Trophoblast cell (in vitro differentiated cells and primary cell): Measurements from ENCODE around the gene HOXA4.

Experiments used
- DNase-seq, 2 donors: peaks; one replicate each; pipeline ENCODE4 v3.0.0-alpha.2; 2016
- H2AFZ ChIP-seq: 2 replicates; pipeline ENCODE4 v1.6.1; 2013; ENCODE audit warnings: low read length, moderate library complexity, mild to moderate bottlenecking; ENCODE audit not compliant: insufficient read depth, poor library complexity
- H2AK5ac ChIP-seq: 2 replicates; pipeline ENCODE4 v1.6.1; 2013; ENCODE audit warnings: mild to moderate bottlenecking, low read length
- H2BK120ac ChIP-seq: 2 replicates; pipeline ENCODE4 v1.6.1; 2013; ENCODE audit warnings: low read length, mild to moderate bottlenecking, moderate library complexity; ENCODE audit not compliant: insufficient read depth, poor library complexity
- H2BK12ac ChIP-seq: 2 replicates; pipeline ENCODE4 v1.6.1; 2013; ENCODE audit warnings: mild to moderate bottlenecking, low read length, moderate library complexity
- H2BK5ac ChIP-seq: 2 replicates; pipeline ENCODE4 v1.6.1; 2013; ENCODE audit warnings: low read length, low read depth, moderate library complexity, mild to moderate bottlenecking; ENCODE audit not compliant: poor library complexity
- H3K14ac ChIP-seq: 2 replicates; pipeline ENCODE4 v1.6.1; 2013; ENCODE audit warnings: mild to moderate bottlenecking, low read length
- H3K18ac ChIP-seq: 2 replicates; pipeline ENCODE4 v1.6.1; 2013; ENCODE audit warnings: mild to moderate bottlenecking, low read length
- H3K23ac ChIP-seq: 2 replicates; pipeline ENCODE4 v1.6.1; 2013; ENCODE audit warnings: low read length
- H3K27ac ChIP-seq: 2 replicates; pipeline ENCODE4 v1.5.1; 2013; ENCODE audit warnings: low read depth, mild to moderate bottlenecking, inconsistent platforms, low read length, moderate library complexity
- H3K27me3 ChIP-seq: 2 replicates; pipeline ENCODE4 v1.6.1; 2013; ENCODE audit warnings: inconsistent platforms, mild to moderate bottlenecking, low read length, moderate library complexity; ENCODE audit not compliant: insufficient read depth
- H3K36me3 ChIP-seq, 2 experiments: 1 replicate in 1 of 2; 2 replicates in 1 of 2; pipeline ENCODE4 v1.6.1; 2013; ENCODE audit warnings: low read length in 2 of 2, mild to moderate bottlenecking in 2 of 2, moderate library complexity in 1 of 2; ENCODE audit not compliant: insufficient read depth in 2 of 2, control insufficient read depth in 1 of 2
- H3K4ac ChIP-seq: 2 replicates; pipeline ENCODE4 v1.6.1; 2013; ENCODE audit warnings: low read depth, mild to moderate bottlenecking, low read length, moderate library complexity
- H3K4me1 ChIP-seq, 2 experiments: 1 replicate in 1 of 2; 2 replicates in 1 of 2; pipeline ENCODE4 v1.6.1; 2013; ENCODE audit warnings: low read length in 2 of 2, mild to moderate bottlenecking in 2 of 2, moderate library complexity in 1 of 2; ENCODE audit not compliant: insufficient read depth in 2 of 2, control insufficient read depth in 1 of 2
- H3K4me2 ChIP-seq: 2 replicates; pipeline ENCODE4 v1.6.1; 2013; ENCODE audit warnings: inconsistent platforms, mild to moderate bottlenecking, low read length, moderate library complexity
- H3K4me3 ChIP-seq: 2 replicates; pipeline ENCODE4 v1.5.1; 2013; ENCODE audit warnings: mild to moderate bottlenecking, low read depth, low read length, inconsistent platforms
- H3K79me1 ChIP-seq: one replicate; pipeline ENCODE4 v1.6.1; 2013; ENCODE audit warnings: low read length
- H3K79me2 ChIP-seq: 2 replicates; pipeline ENCODE4 v1.6.1; 2013; ENCODE audit warnings: low read length, mild to moderate bottlenecking; ENCODE audit not compliant: control insufficient read depth, insufficient read depth, poor library complexity
- H3K9ac ChIP-seq: 2 replicates; pipeline ENCODE4 v1.6.1; 2013; ENCODE audit warnings: mild to moderate bottlenecking, low read length
- H3K9me3 ChIP-seq: 2 replicates; pipeline ENCODE4 v1.6.1; 2013; ENCODE audit warnings: low read depth, mild to moderate bottlenecking, control low read depth, inconsistent platforms, low read length; ENCODE audit not compliant: insufficient read depth
- H4K12ac ChIP-seq: 2 replicates; pipeline ENCODE4 v1.6.1; 2013; ENCODE audit warnings: low read depth, mild to moderate bottlenecking, low read length, moderate library complexity
- H4K8ac ChIP-seq: 2 replicates; pipeline ENCODE4 v1.6.1; 2013; ENCODE audit warnings: low read depth, mild to moderate bottlenecking, low read length, moderate library complexity
- H4K91ac ChIP-seq: one replicate; pipeline ENCODE4 v1.6.1; 2013; ENCODE audit warnings: low read depth, mild to moderate bottlenecking, low read length, moderate library complexity
- WGBS: extraction: QIAGEN DNeasy Blood & Tissue Kit; methylation state at CpG from one replicate; pipeline ENCODE4 v1.1.7; 2013; ENCODE audit warnings: missing lambda C conversion rate; ENCODE audit not compliant: insufficient read length, insufficient coverage; ENCODE audit errors: extremely low coverage; 5-methylcytosine and 5-hydroxymethylcytosine counted together

The HOXA4 gene

GRCh38 chr7:27107391-27108381 lies 22.9 kb downstream of the HOXA4 start:
- H4K8ac ChIP-seq = no peak overlapping the region
- H3K79me2 ChIP-seq = no peaks in the 10 kb centered on the region
- H2AK5ac ChIP-seq = no peak overlapping the region
- no peak overlapping the region for H4K12ac ChIP-seq
- no peak for DNase-seq
- peaks cover 83% of the 10 kb centered on the region for H3K27me3 ChIP-seq
- H3K4me3 ChIP-seq = no peak overlapping the region
- no peak overlapping the region for H3K4me2 ChIP-seq
- WGBS = no CpG with 5 or more reads among the region's 47 CpGs
- no peak overlapping the region for H3K9ac ChIP-seq
- H3K27ac ChIP-seq = no peak overlapping the region
- H3K79me1 ChIP-seq = no peaks in the 10 kb centered on the region
- no peak overlapping the region for H2BK120ac ChIP-seq
- no peak overlapping the region for H2BK12ac ChIP-seq
- H3K9me3 ChIP-seq = peaks cover 16% of the 10 kb centered on the region
- H3K4ac ChIP-seq = no peak overlapping the region
- H3K18ac ChIP-seq = no peak overlapping the region
- no peak overlapping the region for H2AFZ ChIP-seq
- no peaks in the 10 kb centered on the region for H3K36me3 ChIP-seq
- H3K14ac ChIP-seq = no peak overlapping the region
- no peak overlapping the region for H4K91ac ChIP-seq
- H3K4me1 ChIP-seq = peaks cover 5 to 7% of the 10 kb centered on the region in 2 experiments
- H3K23ac ChIP-seq = no peak overlapping the region
- H2BK5ac ChIP-seq = no peak overlapping the region

- no peak overlapping the region for H4K91ac ChIP-seq
- peaks cover 17% of the 10 kb centered on the region for H3K9me3 ChIP-seq
- H4K8ac ChIP-seq = no peak overlapping the region
- DNase-seq = no peak
- H2BK12ac ChIP-seq = no peak overlapping the region
- no peaks in the 10 kb centered on the region for H3K79me2 ChIP-seq
- no peak overlapping the region for H3K27ac ChIP-seq
- no CpG with 5 or more reads among the region's 14 CpGs for WGBS
- peaks cover 91% of the 10 kb centered on the region for H3K27me3 ChIP-seq
- H3K18ac ChIP-seq = no peak overlapping the region
- no peak overlapping the region for H3K4ac ChIP-seq
- H3K23ac ChIP-seq = no peak overlapping the region
- H3K9ac ChIP-seq = no peak overlapping the region
- no peak overlapping the region for H3K4me3 ChIP-seq
- H3K4me2 ChIP-seq = peak overlapping the region; percentile 23
- H2BK120ac ChIP-seq = no peak overlapping the region
- H3K36me3 ChIP-seq = no peaks in the 10 kb centered on the region
- H2BK5ac ChIP-seq = no peak overlapping the region
- H3K14ac ChIP-seq = no peak overlapping the region
- H4K12ac ChIP-seq = no peak overlapping the region
- no peak overlapping the region for H2AK5ac ChIP-seq
- peaks cover 6 to 7% of the 10 kb centered on the region in 2 experiments for H3K4me1 ChIP-seq
- H3K79me1 ChIP-seq = no peaks in the 10 kb centered on the region
- H2AFZ ChIP-seq = no peak overlapping the region
Observed at GRCh38 chr7:27106901-27107240, 23.7 kb downstream of the HOXA4 start.

DNA sequence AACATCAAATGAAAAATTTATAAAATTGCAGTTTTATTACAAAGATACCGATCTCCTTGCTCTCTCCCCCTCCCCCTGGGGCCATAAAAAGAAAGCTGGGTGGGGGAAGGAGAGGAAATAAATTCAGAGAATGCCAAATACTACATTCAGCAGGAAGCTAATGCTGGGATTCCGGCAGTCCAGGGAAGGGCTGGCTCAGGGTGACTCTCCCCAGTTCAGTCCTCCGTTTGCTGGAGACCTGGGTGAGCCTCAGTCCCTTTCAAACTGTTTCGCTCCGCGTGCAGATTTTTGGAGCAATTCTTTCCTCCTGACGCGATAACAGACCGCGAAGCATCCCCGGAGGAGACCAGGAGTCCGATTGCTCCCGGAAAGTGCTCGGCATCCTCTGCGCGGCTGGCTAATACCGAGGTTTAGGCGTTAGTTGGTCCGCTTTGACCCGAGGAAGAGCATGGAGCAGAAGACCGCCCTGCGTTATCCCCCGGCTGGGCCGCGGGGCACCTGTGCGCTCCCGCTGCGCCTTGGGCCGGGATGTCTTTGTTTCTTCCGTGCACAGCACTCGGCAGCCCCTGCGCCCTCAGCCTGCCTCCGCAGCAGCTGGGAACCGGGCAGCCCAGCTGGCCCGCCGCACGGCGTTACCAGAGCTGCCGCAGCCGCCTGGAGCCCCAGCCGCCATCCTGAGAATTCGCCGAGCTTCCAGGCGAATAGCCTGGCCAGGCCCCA lies 24.2 kb downstream of the HOXA4 start:
- no peak overlapping the region for H3K27ac ChIP-seq
- peak in 1 of 2 donors; percentile 48 for DNase-seq

DNA sequence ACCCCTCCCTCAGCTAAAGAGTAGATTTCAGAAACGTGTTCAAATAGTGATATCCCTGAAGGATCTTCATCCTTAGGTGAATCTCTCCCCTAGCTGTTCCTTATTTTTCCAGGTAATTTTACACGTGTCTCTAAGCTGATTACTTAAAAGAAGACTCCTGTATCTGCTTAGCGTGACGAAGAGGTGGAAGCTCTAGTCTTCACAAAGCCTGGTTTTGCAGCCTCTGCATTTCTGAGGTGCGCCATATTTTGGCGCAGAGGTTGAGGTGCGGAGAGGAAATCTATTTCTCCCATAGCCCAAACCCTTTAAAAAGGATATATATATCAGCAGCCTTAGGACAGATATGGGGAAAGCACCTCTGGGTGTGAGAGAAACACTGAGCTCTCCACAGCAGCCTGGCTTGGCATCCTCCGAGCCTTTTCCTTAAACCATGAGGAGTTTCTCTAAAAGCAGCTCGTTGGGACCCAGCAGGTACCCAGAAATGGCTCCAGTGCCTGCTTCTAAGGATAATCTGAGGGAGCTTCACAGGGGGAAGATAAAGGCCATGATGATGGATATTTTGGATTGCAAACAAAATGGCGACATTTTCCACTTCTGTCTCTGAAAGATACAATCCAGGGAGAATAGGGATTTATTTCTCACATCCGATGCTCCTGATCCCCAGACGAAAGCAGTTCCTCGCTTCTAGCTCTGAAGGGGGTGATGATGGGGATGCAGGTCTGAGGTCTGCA lies 25.1 kb downstream of the HOXA4 start:
- no peaks in the 10 kb centered on the region for H3K79me1 ChIP-seq
- H3K4me2 ChIP-seq = no peak overlapping the region
- H3K9ac ChIP-seq = no peak overlapping the region
- H4K8ac ChIP-seq = no peak overlapping the region
- no peak overlapping the region for H2AK5ac ChIP-seq
- no peak overlapping the region for H3K14ac ChIP-seq
- peaks cover 93% of the 10 kb centered on the region for H3K27me3 ChIP-seq
- H3K4me1 ChIP-seq = peaks cover 5 to 6% of the 10 kb centered on the region in 2 experiments
- no peak overlapping the region for H3K4ac ChIP-seq
- no peak overlapping the region for H3K27ac ChIP-seq
- H3K18ac ChIP-seq = no peak overlapping the region
- H3K23ac ChIP-seq = no peak overlapping the region
- H2AFZ ChIP-seq = no peak overlapping the region
- no peaks in the 10 kb centered on the region for H3K79me2 ChIP-seq
- no peak for DNase-seq
- WGBS = no CpG with 5 or more reads among the region's 13 CpGs
- no peak overlapping the region for H2BK12ac ChIP-seq
- no peak overlapping the region for H2BK120ac ChIP-seq
- no peak overlapping the region for H2BK5ac ChIP-seq
- no peaks in the 10 kb centered on the region for H3K36me3 ChIP-seq
- H3K9me3 ChIP-seq = peaks cover 15% of the 10 kb centered on the region
- no peak overlapping the region for H4K91ac ChIP-seq
- H4K12ac ChIP-seq = no peak overlapping the region
- no peak overlapping the region for H3K4me3 ChIP-seq

More for the DNA sequence above, 24.2 kb downstream of the HOXA4 start:
- Histone ChIP-seq H3K27me3 (peaks cover 92% of the 10 kb centered on the region), H3K4me2 (peak overlapping the region; percentile 23), H2BK5ac (no peak overlapping the region), H3K4me1 (peaks cover 6 to 7% of the 10 kb centered on the region in 2 experiments), H4K91ac (no peak overlapping the region), H3K23ac (no peak overlapping the region), H3K14ac (no peak overlapping the region), H3K36me3 (no peaks in the 10 kb centered on the region), H3K9me3 (peaks cover 18% of the 10 kb centered on the region), H3K79me1 (no peaks in the 10 kb centered on the region), H3K18ac (no peak overlapping the region), H3K4me3 (no peak overlapping the region), H2AK5ac (no peak overlapping the region), H3K4ac (no peak overlapping the region), H3K79me2 (no peaks in the 10 kb centered on the region), H3K9ac (no peak overlapping the region), H2AFZ (no peak overlapping the region), H2BK12ac (no peak overlapping the region), H2BK120ac (no peak overlapping the region), H4K8ac (no peak overlapping the region), H4K12ac (no peak overlapping the region)
- no CpG with 5 or more reads among the region's 44 CpGs for WGBS
